Esophagus muscularis mucosa (tissue), 3 donors: Measurements from ENCODE around the gene ZNF621.

ENCODE experiments used
- POLR2A ChIP-seq: fragments of 450-650 bp; IDR thresholded peaks from one replicate; pipeline ENCODE4 v1.6.1; 2017; ENCODE audit warnings: antibody characterized with exemption, moderate library complexity, mild to moderate bottlenecking, low read depth
- POLR2AphosphoS5 ChIP-seq, 2 donors: sonication (generic); formaldehyde crosslinking; IDR thresholded peaks; one replicate each; pipeline ENCODE4 v1.6.1; 2017; ENCODE audit warnings: antibody characterized with exemption in 2 of 2
- TF ChIP-seq, protein P1 (sequence below), 3 experiments: fragments of 200-600 bp in 2 of 3; fragments of 450-650 bp in 1 of 3; sonication (generic) in 2 of 3; IDR thresholded peaks; one replicate each; pipeline ENCODE4 v1.5.1; 2017 to 2019; ENCODE audit warnings: antibody characterized with exemption in 3 of 3, mild to moderate bottlenecking in 2 of 3, moderate library complexity in 1 of 3

GRCh38 chr3:40550167-40550566 lies 25.4 kb downstream of the ZNF621 start:
- TF ChIP-seq, protein P1, sequence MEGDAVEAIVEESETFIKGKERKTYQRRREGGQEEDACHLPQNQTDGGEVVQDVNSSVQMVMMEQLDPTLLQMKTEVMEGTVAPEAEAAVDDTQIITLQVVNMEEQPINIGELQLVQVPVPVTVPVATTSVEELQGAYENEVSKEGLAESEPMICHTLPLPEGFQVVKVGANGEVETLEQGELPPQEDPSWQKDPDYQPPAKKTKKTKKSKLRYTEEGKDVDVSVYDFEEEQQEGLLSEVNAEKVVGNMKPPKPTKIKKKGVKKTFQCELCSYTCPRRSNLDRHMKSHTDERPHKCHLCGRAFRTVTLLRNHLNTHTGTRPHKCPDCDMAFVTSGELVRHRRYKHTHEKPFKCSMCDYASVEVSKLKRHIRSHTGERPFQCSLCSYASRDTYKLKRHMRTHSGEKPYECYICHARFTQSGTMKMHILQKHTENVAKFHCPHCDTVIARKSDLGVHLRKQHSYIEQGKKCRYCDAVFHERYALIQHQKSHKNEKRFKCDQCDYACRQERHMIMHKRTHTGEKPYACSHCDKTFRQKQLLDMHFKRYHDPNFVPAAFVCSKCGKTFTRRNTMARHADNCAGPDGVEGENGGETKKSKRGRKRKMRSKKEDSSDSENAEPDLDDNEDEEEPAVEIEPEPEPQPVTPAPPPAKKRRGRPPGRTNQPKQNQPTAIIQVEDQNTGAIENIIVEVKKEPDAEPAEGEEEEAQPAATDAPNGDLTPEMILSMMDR (IDR thresholded peaks at IDR 0.05): no peak
- TF ChIP-seq POLR2A (no peak), POLR2AphosphoS5 (IDR thresholded peaks at IDR 0.05) (no peak)
